Measurements from ENCODE around the gene ATP8B4. TPM values are rescaled to one million over a fixed set of nuclear protein-coding genes. Genes with fewer than 3 reads are reported as not detected.

The ATP8B4 gene
- total and polyA plus RNA-seq, 2 donors = 3.5 to 8.3 TPM

DNA sequence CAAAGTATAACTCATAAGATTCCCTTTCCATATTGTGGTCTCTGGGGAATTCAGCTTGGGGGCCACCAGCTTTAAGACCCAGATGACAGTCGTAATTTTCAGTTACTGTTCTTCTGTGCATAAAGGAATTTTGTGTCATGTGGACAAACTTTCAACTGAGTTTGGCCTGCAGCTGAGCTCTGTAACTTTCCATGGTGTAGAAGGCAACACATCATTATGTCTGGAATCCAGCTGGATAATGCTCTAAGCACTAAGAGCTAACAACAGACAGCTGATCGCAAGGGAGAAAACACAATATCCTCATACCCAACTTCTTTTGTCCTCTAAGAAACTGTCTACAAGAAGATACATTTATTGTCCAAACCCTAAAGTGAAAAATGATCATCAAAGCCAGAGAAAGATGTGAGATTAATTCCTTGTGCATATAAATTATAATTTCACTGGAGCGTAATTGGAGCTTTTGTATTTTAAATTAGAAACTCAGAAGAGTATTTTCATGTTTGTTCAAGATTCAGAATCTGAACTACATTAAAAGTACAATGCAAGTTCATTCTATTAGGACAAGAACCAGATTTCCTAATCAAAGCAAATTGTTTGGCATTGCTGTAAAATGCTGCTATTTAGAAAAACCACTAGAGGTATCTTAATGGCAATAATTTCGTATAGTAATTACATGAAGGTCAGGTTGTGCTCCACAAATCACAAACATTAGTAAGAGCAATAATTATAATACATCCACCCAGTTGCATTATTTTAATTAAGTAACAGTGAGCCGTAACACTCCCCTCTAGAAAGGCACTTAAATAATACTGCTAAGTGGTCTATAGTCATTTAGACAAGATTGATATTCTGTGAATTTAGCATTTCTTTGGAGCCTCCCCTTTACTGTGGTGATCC, 218.8 kb downstream of the ATP8B4 start:
- H3K27me3 ChIP-seq (ENCODE audit: control insufficient read depth in 2 of 2, insufficient read depth in 1 of 2, low read length in 1 of 2) = no peaks in the 10 kb centered on the region
- no peak overlapping the region for H3K27ac ChIP-seq (ENCODE audit: low read depth in 1 of 2, low read length in 1 of 2)
- H3K9me3 ChIP-seq (ENCODE audit: control insufficient read depth in 2 of 2, insufficient read depth in 1 of 2, low read length in 1 of 2) = no peaks in the 10 kb centered on the region
- no peak overlapping the region for H3K4me3 ChIP-seq (ENCODE audit: low read length in 2 of 2)
- no peaks in the 10 kb centered on the region for H3K36me3 ChIP-seq (ENCODE audit: control insufficient read depth in 2 of 2, insufficient read depth in 2 of 2, low read length in 1 of 2)
- 85% methylated on average over 5 of the region's 5 CpGs for WGBS
- DNase-seq (ENCODE audit: low read depth in 6 of 9, low spot score in 9 of 9) = no peak
- H3K4me1 ChIP-seq (ENCODE audit: control insufficient read depth in 2 of 2, insufficient read depth in 2 of 2, low read length in 2 of 2) = no peaks in the 10 kb centered on the region

- Histone ChIP-seq H3K36me3 (ENCODE audit: control insufficient read depth in 2 of 2, insufficient read depth in 2 of 2, low read length in 1 of 2) (no peaks in the 10 kb centered on the region), H3K9me3 (ENCODE audit: control insufficient read depth in 2 of 2, insufficient read depth in 1 of 2, low read length in 1 of 2) (no peaks in the 10 kb centered on the region), H3K27me3 (ENCODE audit: control insufficient read depth in 2 of 2, insufficient read depth in 1 of 2, low read length in 1 of 2) (no peaks in the 10 kb centered on the region), H3K4me1 (ENCODE audit: control insufficient read depth in 2 of 2, insufficient read depth in 2 of 2, low read length in 2 of 2) (no peaks in the 10 kb centered on the region), H3K27ac (ENCODE audit: low read depth in 1 of 2, low read length in 1 of 2) (no peak overlapping the region), H3K4me3 (ENCODE audit: low read length in 2 of 2) (no peak overlapping the region)
- DNase-seq (ENCODE audit: low read depth in 6 of 9, low spot score in 9 of 9) = no peak
- whole genome bisulfite sequencing = 95% methylated on average over 2 of the region's 2 CpGs
Measured at GRCh38 chr15:49898575-49899283, 220.3 kb downstream of the ATP8B4 start.

DNA sequence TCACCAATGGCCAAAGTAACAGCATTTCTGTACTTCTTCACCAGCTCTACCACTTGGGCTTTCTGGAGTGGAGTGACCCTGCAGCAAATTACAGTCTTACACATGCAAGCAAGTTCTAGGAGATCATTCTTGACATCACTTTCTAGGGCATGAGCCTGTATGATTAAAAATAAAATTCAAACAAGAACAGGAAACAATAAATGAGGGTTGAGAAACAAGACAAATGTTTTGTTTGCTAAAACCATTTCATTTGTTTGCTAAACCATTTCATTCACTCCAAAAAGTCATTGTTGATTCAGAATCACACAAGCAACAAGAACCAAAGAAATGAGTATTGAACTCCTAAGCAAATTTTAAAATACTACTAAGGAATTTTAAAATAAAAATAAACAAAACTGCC, 220.9 kb downstream of the ATP8B4 start:
- Histone ChIP-seq H3K27ac (ENCODE audit: low read depth in 1 of 2, low read length in 1 of 2) (no peak overlapping the region), H3K4me1 (ENCODE audit: control insufficient read depth in 2 of 2, insufficient read depth in 2 of 2, low read length in 2 of 2) (no peaks in the 10 kb centered on the region)
- no peak for DNase-seq (ENCODE audit: low read depth in 6 of 9, low spot score in 9 of 9)

GRCh38 chr15:49895347-49896223, 223.4 kb downstream of the ATP8B4 start:
- Histone ChIP-seq H3K27ac (ENCODE audit: low read depth in 1 of 2, low read length in 1 of 2) (no peak overlapping the region), H3K9me3 (ENCODE audit: control insufficient read depth in 2 of 2, insufficient read depth in 1 of 2, low read length in 1 of 2) (no peaks in the 10 kb centered on the region), H3K27me3 (ENCODE audit: control insufficient read depth in 2 of 2, insufficient read depth in 1 of 2, low read length in 1 of 2) (no peaks in the 10 kb centered on the region), H3K4me1 (ENCODE audit: control insufficient read depth in 2 of 2, insufficient read depth in 2 of 2, low read length in 2 of 2) (no peaks in the 10 kb centered on the region), H3K4me3 (ENCODE audit: low read length in 2 of 2) (no peak overlapping the region), H3K36me3 (ENCODE audit: control insufficient read depth in 2 of 2, insufficient read depth in 2 of 2, low read length in 1 of 2) (no peaks in the 10 kb centered on the region)
- 96% methylated on average over 6 of the region's 6 CpGs for WGBS
- DNase-seq (ENCODE audit: low read depth in 6 of 9, low spot score in 9 of 9) = no peak

More for the DNA sequence above, 220.9 kb downstream of the ATP8B4 start:
- Histone ChIP-seq H3K9me3 (ENCODE audit: control insufficient read depth in 2 of 2, insufficient read depth in 1 of 2, low read length in 1 of 2) (no peaks in the 10 kb centered on the region), H3K27me3 (ENCODE audit: control insufficient read depth in 2 of 2, insufficient read depth in 1 of 2, low read length in 1 of 2) (no peaks in the 10 kb centered on the region), H3K4me3 (ENCODE audit: low read length in 2 of 2) (no peak overlapping the region), H3K36me3 (ENCODE audit: control insufficient read depth in 2 of 2, insufficient read depth in 2 of 2, low read length in 1 of 2) (no peaks in the 10 kb centered on the region)

- no peak for DNase-seq (ENCODE audit: low read depth in 6 of 9, low spot score in 9 of 9)
- no peaks in the 10 kb centered on the region for H3K36me3 ChIP-seq (ENCODE audit: control insufficient read depth in 2 of 2, insufficient read depth in 2 of 2, low read length in 1 of 2)
- H3K27me3 ChIP-seq (ENCODE audit: control insufficient read depth in 2 of 2, insufficient read depth in 1 of 2, low read length in 1 of 2) = no peaks in the 10 kb centered on the region
- no peaks in the 10 kb centered on the region for H3K4me1 ChIP-seq (ENCODE audit: control insufficient read depth in 2 of 2, insufficient read depth in 2 of 2, low read length in 2 of 2)
- no peaks in the 10 kb centered on the region for H3K9me3 ChIP-seq (ENCODE audit: control insufficient read depth in 2 of 2, insufficient read depth in 1 of 2, low read length in 1 of 2)
- no peak overlapping the region for H3K27ac ChIP-seq (ENCODE audit: low read depth in 1 of 2, low read length in 1 of 2)
- WGBS = 98% methylated on average over 3 of the region's 3 CpGs
- no peak overlapping the region for H3K4me3 ChIP-seq (ENCODE audit: low read length in 2 of 2)
Measured at GRCh38 chr15:49890689-49891088, 228.3 kb downstream of the ATP8B4 start.

- H3K27ac ChIP-seq (ENCODE audit: low read depth in 1 of 2, low read length in 1 of 2) = no peak overlapping the region
- H3K27me3 ChIP-seq (ENCODE audit: control insufficient read depth in 2 of 2, insufficient read depth in 1 of 2, low read length in 1 of 2) = no peaks in the 10 kb centered on the region
- no peaks in the 10 kb centered on the region for H3K4me1 ChIP-seq (ENCODE audit: control insufficient read depth in 2 of 2, insufficient read depth in 2 of 2, low read length in 2 of 2)
- WGBS = 96% methylated on average over 2 of the region's 2 CpGs
- no peak for DNase-seq (ENCODE audit: low read depth in 6 of 9, low spot score in 9 of 9)
- H3K36me3 ChIP-seq (ENCODE audit: control insufficient read depth in 2 of 2, insufficient read depth in 2 of 2, low read length in 1 of 2) = no peaks in the 10 kb centered on the region
- no peaks in the 10 kb centered on the region for H3K9me3 ChIP-seq (ENCODE audit: control insufficient read depth in 2 of 2, insufficient read depth in 1 of 2, low read length in 1 of 2)
- no peak overlapping the region for H3K4me3 ChIP-seq (ENCODE audit: low read length in 2 of 2)
Measured at GRCh38 chr15:49889536-49889935, 229.5 kb downstream of the ATP8B4 start.

- Histone ChIP-seq H3K9me3 (ENCODE audit: control insufficient read depth in 2 of 2, insufficient read depth in 1 of 2, low read length in 1 of 2) (no peaks in the 10 kb centered on the region), H3K4me3 (ENCODE audit: low read length in 2 of 2) (no peak overlapping the region), H3K36me3 (ENCODE audit: control insufficient read depth in 2 of 2, insufficient read depth in 2 of 2, low read length in 1 of 2) (no peaks in the 10 kb centered on the region), H3K4me1 (ENCODE audit: control insufficient read depth in 2 of 2, insufficient read depth in 2 of 2, low read length in 2 of 2) (no peaks in the 10 kb centered on the region), H3K27me3 (ENCODE audit: control insufficient read depth in 2 of 2, insufficient read depth in 1 of 2, low read length in 1 of 2) (no peaks in the 10 kb centered on the region), H3K27ac (ENCODE audit: low read depth in 1 of 2, low read length in 1 of 2) (no peak overlapping the region)
- DNase-seq (ENCODE audit: low read depth in 6 of 9, low spot score in 9 of 9) = no peak
- 97% methylated on average over 3 of the region's 3 CpGs for WGBS
Measured at GRCh38 chr15:49888734-49889133, 230.3 kb downstream of the ATP8B4 start.

- WGBS = 94% methylated on average over 2 of the region's 2 CpGs
- Histone ChIP-seq H3K27me3 (ENCODE audit: control insufficient read depth in 2 of 2, insufficient read depth in 1 of 2, low read length in 1 of 2) (no peaks in the 10 kb centered on the region), H3K9me3 (ENCODE audit: control insufficient read depth in 2 of 2, insufficient read depth in 1 of 2, low read length in 1 of 2) (no peaks in the 10 kb centered on the region), H3K4me1 (ENCODE audit: control insufficient read depth in 2 of 2, insufficient read depth in 2 of 2, low read length in 2 of 2) (no peaks in the 10 kb centered on the region), H3K36me3 (ENCODE audit: control insufficient read depth in 2 of 2, insufficient read depth in 2 of 2, low read length in 1 of 2) (no peaks in the 10 kb centered on the region), H3K27ac (ENCODE audit: low read depth in 1 of 2, low read length in 1 of 2) (no peak overlapping the region), H3K4me3 (ENCODE audit: low read length in 2 of 2) (no peak overlapping the region)
- no peak for DNase-seq (ENCODE audit: low read depth in 6 of 9, low spot score in 9 of 9)
Measured at GRCh38 chr15:49888323-49888693, 230.7 kb downstream of the ATP8B4 start.
